Measurements from ENCODE around the gene SHLD1. TPM values are rescaled to one million over a fixed set of nuclear protein-coding genes. Genes with fewer than 3 reads are reported as not detected.
A peak's percentile ranks its signal among the peaks of the same experiment; 100 is the strongest.
"Not testable (repeated sequence)": the region's sequence is repeated elsewhere in the genome, so short reads cannot be mapped to it uniquely, and the experiment has no call there.

Gene SHLD1
- total RNA-seq, 4 donors from 2014 or later, result 1.2 to 4.0 (median 3.2) TPM

GRCh38 chr20:5737966-5738365, 12.2 kb upstream of the SHLD1 start:
- TF ChIP-seq CTCF (IDR thresholded peaks at IDR 0.05), result no peak
- no peak for ATAC-seq (ENCODE audit: low FRiP score)

GRCh38 chr20:5740643-5741042, 9.6 kb upstream of the SHLD1 start:
- DNase-seq (ENCODE audit: low spot score), result not testable (repeated sequence)

More at GRCh38 chr20:5737966-5738365, 12.2 kb upstream of the SHLD1 start:
- DNase-seq (ENCODE audit: low spot score), result no peak

GRCh38 chr20:5741089-5741488, 9.1 kb upstream of the SHLD1 start:
- DNase-seq (ENCODE audit: low spot score) (no peak), ATAC-seq (ENCODE audit: low FRiP score) (peak; percentile 37)
- no peak for TF ChIP-seq CTCF (IDR thresholded peaks at IDR 0.05)

More at GRCh38 chr20:5740643-5741042, 9.6 kb upstream of the SHLD1 start:
- not testable (repeated sequence) for ATAC-seq (ENCODE audit: low FRiP score)

DNA sequence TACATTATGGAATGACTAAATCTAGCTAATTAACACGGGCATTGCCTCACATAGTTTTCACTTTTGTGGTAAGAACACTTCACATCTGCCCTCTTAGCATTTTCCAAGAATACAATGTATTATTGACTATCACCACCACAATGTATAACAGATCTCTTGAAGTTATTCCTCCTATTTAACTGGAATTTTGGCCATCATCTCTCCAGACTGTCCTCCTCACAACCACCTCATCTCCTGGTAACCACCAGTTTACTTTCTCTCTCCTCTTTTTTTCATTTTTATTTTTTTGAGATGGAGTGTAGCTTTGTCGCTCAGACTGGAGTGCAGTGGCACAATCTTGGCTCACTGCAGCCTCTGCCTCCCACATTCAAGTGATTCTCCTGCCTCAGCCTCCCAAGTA, 8.2 kb upstream of the SHLD1 start:
- DNase-seq (ENCODE audit: low spot score), result no peak
- no peak for ATAC-seq (ENCODE audit: low FRiP score)
- TF ChIP-seq CTCF (IDR thresholded peaks at IDR 0.05), result no peak

DNA sequence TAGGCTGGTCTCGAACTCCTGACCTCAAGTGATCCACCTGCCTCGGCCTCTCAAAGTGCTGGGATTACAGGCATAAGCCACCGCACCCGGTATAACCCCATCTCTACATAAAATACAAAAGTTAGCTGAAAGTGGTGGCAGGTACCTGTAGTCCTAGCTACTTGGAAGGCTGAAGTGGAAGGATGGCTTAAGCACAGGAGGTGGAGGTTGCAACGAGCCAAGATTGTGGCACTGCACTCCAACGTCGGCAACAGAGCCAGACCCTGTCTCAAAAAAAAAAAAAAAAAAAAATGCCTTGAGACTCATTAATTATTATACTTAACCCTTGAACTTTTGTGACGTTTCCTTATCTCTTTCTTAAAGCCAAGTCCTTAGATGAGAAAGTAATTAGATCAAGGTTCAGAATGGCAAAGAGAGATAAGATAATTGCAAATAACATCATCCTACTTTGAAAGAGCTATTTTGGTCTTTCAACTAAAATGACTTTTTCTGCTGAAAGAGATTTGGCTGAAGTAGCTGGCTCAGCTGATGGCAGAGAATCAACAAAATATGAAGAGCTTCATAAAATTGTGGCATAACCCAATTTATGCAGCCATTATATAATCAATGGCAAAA, 4.7 kb upstream of the SHLD1 start:
- DNase-seq (ENCODE audit: low spot score), result no peak
- no peak for ATAC-seq (ENCODE audit: low FRiP score)
- no peak for TF ChIP-seq CTCF (IDR thresholded peaks at IDR 0.05)

DNA sequence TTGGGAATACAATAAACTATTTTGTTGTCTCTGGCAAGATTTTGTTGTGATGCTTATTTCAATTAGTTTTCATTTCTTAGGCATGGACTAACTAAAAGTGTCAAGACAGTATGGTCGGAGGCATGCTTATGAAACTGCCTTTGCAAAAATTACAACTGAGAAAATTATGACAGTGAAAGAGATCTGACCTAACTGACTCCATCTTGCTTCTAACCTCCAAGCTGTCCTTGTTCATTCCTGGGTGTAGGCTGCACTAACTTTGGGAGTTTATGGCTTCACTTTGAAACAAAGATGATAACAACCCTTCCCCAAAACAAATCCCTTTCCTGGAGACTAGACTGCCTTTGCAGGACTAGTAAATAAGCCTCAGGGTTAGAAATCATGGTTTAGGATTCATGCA, 4.1 kb upstream of the SHLD1 start:
- ATAC-seq (ENCODE audit: low FRiP score), result no peak
- no peak for TF ChIP-seq CTCF (IDR thresholded peaks at IDR 0.05)
- DNase-seq (ENCODE audit: low spot score), result no peak

DNA sequence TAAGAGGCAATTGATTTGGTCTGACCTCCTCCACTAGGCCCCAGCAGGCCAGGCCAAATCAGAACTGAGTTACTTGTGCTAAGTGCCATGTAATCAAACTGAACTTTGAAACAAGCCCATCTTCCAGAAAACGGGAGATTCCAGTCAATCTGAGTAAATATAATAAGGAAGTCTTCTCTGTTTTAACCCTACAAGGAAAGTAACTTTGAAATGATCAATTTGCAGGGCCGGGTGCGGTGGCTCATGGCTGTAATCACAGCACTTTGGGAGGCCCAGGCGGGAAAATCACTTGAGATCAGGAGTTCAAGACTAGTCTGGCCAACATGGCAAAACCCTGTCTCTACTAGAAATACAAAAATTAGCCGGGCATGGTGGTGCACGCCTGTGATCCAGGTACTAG, 2.0 kb upstream of the SHLD1 start:
- no peak for ATAC-seq (ENCODE audit: low FRiP score)
- DNase-seq (ENCODE audit: low spot score), result no peak
- TF ChIP-seq CTCF (IDR thresholded peaks at IDR 0.05), result no peak

DNA sequence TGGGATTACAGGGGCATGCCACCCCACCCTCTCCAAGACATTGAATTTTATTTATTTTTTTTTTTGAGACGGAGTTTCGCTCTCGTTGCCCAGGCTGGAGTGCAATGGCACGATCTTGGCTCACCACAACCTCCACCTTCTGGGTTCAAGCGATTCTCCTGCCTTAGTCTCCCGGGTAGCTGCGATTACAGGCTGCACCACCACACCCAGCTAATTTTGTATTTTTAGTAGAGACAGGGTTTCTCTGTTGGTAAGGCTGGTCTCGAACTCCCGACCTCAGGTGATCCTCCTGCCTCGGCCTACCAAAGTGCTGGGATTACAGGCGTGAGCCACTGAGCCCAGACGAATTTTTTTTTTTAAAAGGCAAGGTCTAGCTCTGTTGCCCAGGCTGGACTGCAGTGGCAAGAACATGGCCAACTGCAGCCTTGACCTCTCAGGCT, 669 bp upstream of the SHLD1 start:
- not testable (repeated sequence) for DNase-seq (ENCODE audit: low spot score); ATAC-seq (ENCODE audit: low FRiP score)
